ENCODE measurements around the gene TRIM41.

DNA sequence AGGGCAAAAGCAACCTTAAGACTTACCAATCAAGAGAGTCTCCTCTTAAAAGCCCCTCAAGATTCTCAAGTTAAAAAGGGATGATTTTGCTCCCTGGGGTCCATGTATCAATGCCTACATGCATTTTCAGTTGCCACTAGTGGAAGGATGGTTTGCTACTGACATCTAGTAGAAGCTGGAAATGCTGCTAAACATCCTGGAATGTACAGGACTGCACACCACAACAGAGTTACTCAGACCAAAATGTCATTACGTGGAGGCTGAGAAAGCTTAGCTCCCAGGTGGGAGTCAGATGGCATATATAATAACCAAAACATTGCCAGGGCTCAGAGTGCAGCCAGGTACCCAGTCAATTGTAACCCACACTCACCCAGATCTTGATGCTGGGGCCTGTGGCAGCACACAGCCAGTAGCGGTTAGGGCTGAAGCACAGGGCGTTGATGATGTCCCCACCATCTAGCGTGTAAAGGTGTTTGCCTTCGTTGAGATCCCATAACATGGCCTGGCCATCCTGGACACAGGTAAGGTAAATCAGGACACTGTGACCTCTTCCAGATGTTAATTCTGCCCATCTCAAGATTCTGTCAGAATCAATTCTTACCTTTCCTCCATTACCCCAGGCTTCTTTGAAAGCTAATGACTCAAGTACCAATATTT, 14.8 kb downstream of the TRIM41 start:
- TF ChIP-seq POLR2AphosphoS5 (IDR thresholded peaks at IDR 0.05; ENCODE audit: low read depth, low read length) (peak; percentile 63), POLR2A (IDR thresholded peaks at IDR 0.05; ENCODE audit: low read depth, low read length) (no peak), TAF1 (IDR thresholded peaks at IDR 0.05; ENCODE audit: borderline replicate concordance, low read depth, low read length) (no peak)

Data from GM12892 (cell line).